NCI-H2029 (cell line): ENCODE data around the gene ELL2.

Experiments used
- DNase-seq: peaks from one replicate; lab custom pipeline; 2025; lab: John Stamatoyannopoulos, UW

ELL2 gene

GRCh38 chr5:95956021-95956899 is 5.4 kb downstream of the ELL2 start:
- no peak for DNase-seq

GRCh38 chr5:95954716-95955115 is 6.9 kb downstream of the ELL2 start:
- DNase-seq: no peak

GRCh38 chr5:95953021-95953702 is 8.5 kb downstream of the ELL2 start:
- no peak for DNase-seq

GRCh38 chr5:95951916-95952315 is 9.7 kb downstream of the ELL2 start:
- DNase-seq: no peak

- DNase-seq: no peak
Measured at GRCh38 chr5:95949810-95950209, 11.8 kb downstream of the ELL2 start.

- no peak for DNase-seq
Measured at GRCh38 chr5:95948631-95949030, 13.0 kb downstream of the ELL2 start.

GRCh38 chr5:95946451-95946850 is 15.2 kb downstream of the ELL2 start:
- no peak for DNase-seq

- no peak for DNase-seq
Measured at GRCh38 chr5:95942968-95943367, 18.7 kb downstream of the ELL2 start.

- no peak for DNase-seq
Measured at GRCh38 chr5:95942414-95942813, 19.2 kb downstream of the ELL2 start.

- DNase-seq: no peak
Measured at GRCh38 chr5:95941756-95942155, 19.9 kb downstream of the ELL2 start.

- DNase-seq: no peak
Measured at GRCh38 chr5:95940758-95941682, 20.6 kb downstream of the ELL2 start.

GRCh38 chr5:95939465-95939864 is 22.2 kb downstream of the ELL2 start:
- DNase-seq: no peak

- DNase-seq: no peak
Measured at GRCh38 chr5:95938766-95939165, 22.9 kb downstream of the ELL2 start.

- no peak for DNase-seq
Measured at GRCh38 chr5:95938347-95938746, 23.3 kb downstream of the ELL2 start.

- no peak for DNase-seq
Measured at GRCh38 chr5:95937607-95938152, 24.0 kb downstream of the ELL2 start.

GRCh38 chr5:95936812-95937397 is 24.7 kb downstream of the ELL2 start:
- no peak for DNase-seq

- DNase-seq: no peak
Measured at GRCh38 chr5:95935553-95936100, 26.0 kb downstream of the ELL2 start.

- DNase-seq: no peak
Measured at GRCh38 chr5:95934207-95934804, 27.3 kb downstream of the ELL2 start.

GRCh38 chr5:95932941-95933340 is 28.7 kb downstream of the ELL2 start:
- DNase-seq: no peak

- DNase-seq: no peak
Measured at GRCh38 chr5:95931079-95931833, 30.4 kb downstream of the ELL2 start.
